Measurements from ENCODE around the gene RTCA. TPM values are rescaled to one million over a fixed set of nuclear protein-coding genes. Genes with fewer than 3 reads are reported as not detected.
"Not testable (repeated sequence)": the region's sequence is repeated elsewhere in the genome, so short reads cannot be mapped to it uniquely, and the experiment has no call there.

Gene RTCA
- total RNA-seq, 6 experiments from 2014 or later: 47.4 to 55.7 (median 53.2) TPM

GRCh38 chr1:100328133-100328532 lies 62.1 kb downstream of the RTCA start:
- peaks cover 5% of the 10 kb centered on the region; the same call in 1 of the 2 replicates for H3K4me1 Mint-ChIP-seq (ENCODE audit: low read depth)
- TF ChIP-seq, protein P1, sequence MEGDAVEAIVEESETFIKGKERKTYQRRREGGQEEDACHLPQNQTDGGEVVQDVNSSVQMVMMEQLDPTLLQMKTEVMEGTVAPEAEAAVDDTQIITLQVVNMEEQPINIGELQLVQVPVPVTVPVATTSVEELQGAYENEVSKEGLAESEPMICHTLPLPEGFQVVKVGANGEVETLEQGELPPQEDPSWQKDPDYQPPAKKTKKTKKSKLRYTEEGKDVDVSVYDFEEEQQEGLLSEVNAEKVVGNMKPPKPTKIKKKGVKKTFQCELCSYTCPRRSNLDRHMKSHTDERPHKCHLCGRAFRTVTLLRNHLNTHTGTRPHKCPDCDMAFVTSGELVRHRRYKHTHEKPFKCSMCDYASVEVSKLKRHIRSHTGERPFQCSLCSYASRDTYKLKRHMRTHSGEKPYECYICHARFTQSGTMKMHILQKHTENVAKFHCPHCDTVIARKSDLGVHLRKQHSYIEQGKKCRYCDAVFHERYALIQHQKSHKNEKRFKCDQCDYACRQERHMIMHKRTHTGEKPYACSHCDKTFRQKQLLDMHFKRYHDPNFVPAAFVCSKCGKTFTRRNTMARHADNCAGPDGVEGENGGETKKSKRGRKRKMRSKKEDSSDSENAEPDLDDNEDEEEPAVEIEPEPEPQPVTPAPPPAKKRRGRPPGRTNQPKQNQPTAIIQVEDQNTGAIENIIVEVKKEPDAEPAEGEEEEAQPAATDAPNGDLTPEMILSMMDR (IDR thresholded peaks at IDR 0.05): no peak
- no peak overlapping the region for H3K27ac Mint-ChIP-seq
- no peak overlapping the region for H3K4me3 Mint-ChIP-seq
- no peak for DNase-seq
- H3K27me3 Mint-ChIP-seq (ENCODE audit: insufficient read depth): peaks cover 2% of the 10 kb centered on the region
- H3K9me3 Mint-ChIP-seq: no peaks in the 10 kb centered on the region
- no peaks in the 10 kb centered on the region for H3K36me3 Mint-ChIP-seq (ENCODE audit: low read depth)

DNA sequence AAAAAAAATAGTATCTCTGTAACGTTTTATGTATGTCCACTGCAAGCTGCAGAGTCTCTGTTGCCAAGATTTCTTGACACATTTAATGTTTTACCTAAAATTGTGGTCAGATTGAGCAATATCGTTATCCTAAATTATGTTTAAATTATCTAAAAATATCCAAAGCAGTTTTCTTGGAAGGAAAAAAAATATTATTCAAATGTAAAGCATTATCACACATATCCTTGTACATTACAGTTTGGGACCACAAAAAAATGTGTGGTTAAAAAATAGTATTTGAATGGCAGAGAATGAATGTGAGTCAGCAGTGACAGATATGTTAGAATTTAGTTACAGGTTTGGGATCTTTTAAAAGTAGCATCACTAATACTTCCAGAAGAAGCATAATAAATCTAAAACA lies 65.1 kb downstream of the RTCA start:
- H3K4me3 Mint-ChIP-seq; H3K9me3 Mint-ChIP-seq; H3K27me3 Mint-ChIP-seq (ENCODE audit: insufficient read depth); H3K36me3 Mint-ChIP-seq (ENCODE audit: low read depth); DNase-seq; H3K4me1 Mint-ChIP-seq (ENCODE audit: low read depth); H3K27ac Mint-ChIP-seq: not testable (repeated sequence)

GRCh38 chr1:100332331-100332730 lies 66.3 kb downstream of the RTCA start:
- peaks cover 2% of the 10 kb centered on the region for H3K27me3 Mint-ChIP-seq (ENCODE audit: insufficient read depth)
- no peak overlapping the region for H3K27ac Mint-ChIP-seq
- H3K9me3 Mint-ChIP-seq: no peaks in the 10 kb centered on the region
- no peaks in the 10 kb centered on the region for H3K36me3 Mint-ChIP-seq (ENCODE audit: low read depth)
- no peak for DNase-seq
- TF ChIP-seq, protein P1 (IDR thresholded peaks at IDR 0.05): no peak
- H3K4me1 Mint-ChIP-seq (ENCODE audit: low read depth): no peaks in the 10 kb centered on the region
- no peak overlapping the region for H3K4me3 Mint-ChIP-seq

DNA sequence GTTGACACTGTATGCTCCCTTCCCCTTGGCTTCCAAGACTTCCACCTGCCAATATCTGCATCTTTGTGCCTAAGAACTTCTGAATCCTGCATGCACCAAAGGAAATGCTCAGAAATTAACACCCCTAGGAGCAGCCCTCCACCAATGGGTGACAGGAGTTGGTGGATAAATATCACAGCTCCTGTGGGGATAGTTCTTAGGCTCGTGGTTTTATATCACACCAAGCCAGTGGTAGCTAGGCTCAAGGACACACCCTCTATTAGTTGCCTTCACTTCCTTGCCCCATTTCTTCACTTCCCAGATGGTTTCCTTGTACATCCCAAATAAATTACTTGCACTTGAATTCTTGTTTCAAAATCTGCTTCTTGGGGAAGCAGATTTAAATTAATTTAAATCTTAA lies 69.4 kb downstream of the RTCA start:
- no peak overlapping the region for H3K4me3 Mint-ChIP-seq
- no peaks in the 10 kb centered on the region for H3K4me1 Mint-ChIP-seq (ENCODE audit: low read depth)
- DNase-seq: no peak
- H3K36me3 Mint-ChIP-seq (ENCODE audit: low read depth): no peaks in the 10 kb centered on the region
- H3K27ac Mint-ChIP-seq: no peak overlapping the region
- H3K9me3 Mint-ChIP-seq: no peaks in the 10 kb centered on the region
- TF ChIP-seq, protein P1 (IDR thresholded peaks at IDR 0.05): no peak
- H3K27me3 Mint-ChIP-seq (ENCODE audit: insufficient read depth): no peaks in the 10 kb centered on the region; the same call in 1 of the 2 replicates

GRCh38 chr1:100337878-100338277 lies 71.9 kb downstream of the RTCA start:
- DNase-seq; H3K27me3 Mint-ChIP-seq (ENCODE audit: insufficient read depth); H3K9me3 Mint-ChIP-seq; H3K27ac Mint-ChIP-seq; H3K36me3 Mint-ChIP-seq (ENCODE audit: low read depth); H3K4me1 Mint-ChIP-seq (ENCODE audit: low read depth); H3K4me3 Mint-ChIP-seq: not testable (repeated sequence)

GRCh38 chr1:100339735-100340134 lies 73.7 kb downstream of the RTCA start:
- H3K27ac Mint-ChIP-seq; DNase-seq; H3K36me3 Mint-ChIP-seq (ENCODE audit: low read depth); H3K4me3 Mint-ChIP-seq; H3K4me1 Mint-ChIP-seq (ENCODE audit: low read depth); H3K27me3 Mint-ChIP-seq (ENCODE audit: insufficient read depth); H3K9me3 Mint-ChIP-seq: not testable (repeated sequence)

GRCh38 chr1:100340494-100340893 lies 74.5 kb downstream of the RTCA start:
- H3K27ac Mint-ChIP-seq: no peak overlapping the region
- peaks cover 5% of the 10 kb centered on the region for H3K27me3 Mint-ChIP-seq (ENCODE audit: insufficient read depth)
- TF ChIP-seq, protein P1 (IDR thresholded peaks at IDR 0.05): no peak
- no peaks in the 10 kb centered on the region for H3K4me1 Mint-ChIP-seq (ENCODE audit: low read depth)
- DNase-seq: no peak
- no peak overlapping the region for H3K4me3 Mint-ChIP-seq
- H3K36me3 Mint-ChIP-seq (ENCODE audit: low read depth): no peaks in the 10 kb centered on the region
- no peaks in the 10 kb centered on the region for H3K9me3 Mint-ChIP-seq

All from HFFc6 (cell line).